OCI-LY7 (cell line): Measurements from ENCODE around the gene CEP70. TPM values are rescaled to one million over a fixed set of nuclear protein-coding genes. Genes with fewer than 3 reads are reported as not detected.

Experiments used
- BruUV-seq: library from RNA; stranded (reverse); fragments of 400-500 nt; replicated peaks from 2 replicates; lab custom pipeline; 2021; lab: Mats Ljungman, UMichigan
- CTCF ChIA-PET: fragments of 300-600 bp; sonication (Branson Sonifier 250); formaldehyde crosslinking; loops from one replicate; lab custom pipeline; 2022; ENCODE audit warnings: antibody characterized with exemption; ENCODE audit not compliant: unreplicated experiment; lab: Charles Lee
- POLR2A ChIA-PET: fragments of 300-600 bp; sonication (Branson Sonifier 250); formaldehyde crosslinking; loops from one replicate; lab custom pipeline; 2022; ENCODE audit warnings: antibody characterized with exemption; lab: Charles Lee
- DNase-seq: peaks from one replicate; pipeline ENCODE4 v3.0.0-alpha.2; 2015; ENCODE audit warnings: low spot score
- H2AFZ ChIP-seq: fragments of 200-600 bp; sonication (generic), shearing (Covaris generic); 2 replicates; pipeline ENCODE4 v1.6.1; 2014; ENCODE audit warnings: mild to moderate bottlenecking, antibody characterized with exemption, low read length, moderate library complexity
- H3K27ac ChIP-seq: fragments of 200-600 bp; sonication (generic); 2 replicates; pipeline ENCODE4 v1.5.1; 2014; ENCODE audit warnings: mixed run types, low read depth, mild to moderate bottlenecking, moderate library complexity, low read length, inconsistent platforms; ENCODE audit not compliant: poor library complexity, severe bottlenecking
- H3K36me3 ChIP-seq: fragments of 200-600 bp; sonication (generic); 2 replicates; pipeline ENCODE4 v1.6.1; 2014; ENCODE audit warnings: mild to moderate bottlenecking, antibody characterized with exemption, low read length, moderate library complexity, mixed read lengths; ENCODE audit not compliant: insufficient read depth
- H3K4me1 ChIP-seq: fragments of 200-600 bp; sonication (generic); 2 replicates; pipeline ENCODE4 v1.5.1; 2014; ENCODE audit warnings: mild to moderate bottlenecking, low read length; ENCODE audit not compliant: insufficient read depth, poor library complexity, severe bottlenecking
- H3K4me2 ChIP-seq: fragments of 200-600 bp; sonication (generic); 2 replicates; pipeline ENCODE4 v1.6.1; 2014; ENCODE audit warnings: mild to moderate bottlenecking, low read length
- H3K4me3 ChIP-seq: fragments of 200-600 bp; sonication (generic); 2 replicates; pipeline ENCODE4 v1.5.1; 2014; ENCODE audit warnings: mild to moderate bottlenecking, low read depth, low read length; ENCODE audit not compliant: poor library complexity, severe bottlenecking
- H3K79me2 ChIP-seq: fragments of 200-600 bp; sonication (generic); 2 replicates; pipeline ENCODE4 v1.6.1; 2016; ENCODE audit warnings: low read depth, mild to moderate bottlenecking, low read length, moderate library complexity, mixed read lengths; ENCODE audit not compliant: insufficient read depth
- H3K9me2 ChIP-seq: fragments of 200-600 bp; sonication (generic); 2 replicates; pipeline ENCODE4 v1.6.1; 2016; ENCODE audit warnings: mild to moderate bottlenecking, low read length, mixed read lengths; ENCODE audit not compliant: insufficient read depth
- H3K9me3 ChIP-seq: fragments of 200-600 bp; sonication (generic); 2 replicates; pipeline ENCODE4 v1.6.1; 2014; ENCODE audit warnings: mild to moderate bottlenecking, mixed run types, low read length, mixed read lengths
- H4K20me1 ChIP-seq: fragments of 200-600 bp; sonication (generic); 2 replicates; pipeline ENCODE4 v1.6.1; 2014; ENCODE audit warnings: mild to moderate bottlenecking, antibody characterized with exemption, low read length, moderate library complexity, mixed read lengths; ENCODE audit not compliant: insufficient read depth
- EZH2phosphoT487 ChIP-seq: fragments of 200-600 bp; sonication (generic); IDR thresholded peaks from 2 replicates; pipeline ENCODE4 v1.6.1; 2018; ENCODE audit warnings: low read depth, borderline replicate concordance, mild to moderate bottlenecking, mixed run types, antibody characterized with exemption, low read length, moderate library complexity, mixed read lengths
- intact Hi-C: fragments of 100-400 bp; cut with micrococcal nuclease; formaldehyde crosslinking; loops from one replicate; pipeline ENCODE4 v1.10.0; 2022; ENCODE audit not compliant: unreplicated experiment
- total RNA-seq, 2 experiments: library from RNA; depleted of rRNA in 1 of 2; stranded (reverse); fragments of >200 nt in 1 of 2; shearing (Covaris generic) in 1 of 2; gene quantifications; 2 replicates each; pipeline ENCODE4 v1.2.3, GENCODE V29; 2014 to 2022
- TF ChIP-seq, protein P1 (sequence below): fragments of 200-600 bp; sonication (generic); conservative IDR thresholded peaks from 2 replicates; pipeline ENCODE4 v1.5.1; 2014; ENCODE audit warnings: mild to moderate bottlenecking, antibody characterized with exemption, low read length, moderate library complexity, mixed read lengths

CEP70 gene
- total RNA-seq, 2 experiments from 2014 or later: 29.2 to 32.3 TPM

DNA sequence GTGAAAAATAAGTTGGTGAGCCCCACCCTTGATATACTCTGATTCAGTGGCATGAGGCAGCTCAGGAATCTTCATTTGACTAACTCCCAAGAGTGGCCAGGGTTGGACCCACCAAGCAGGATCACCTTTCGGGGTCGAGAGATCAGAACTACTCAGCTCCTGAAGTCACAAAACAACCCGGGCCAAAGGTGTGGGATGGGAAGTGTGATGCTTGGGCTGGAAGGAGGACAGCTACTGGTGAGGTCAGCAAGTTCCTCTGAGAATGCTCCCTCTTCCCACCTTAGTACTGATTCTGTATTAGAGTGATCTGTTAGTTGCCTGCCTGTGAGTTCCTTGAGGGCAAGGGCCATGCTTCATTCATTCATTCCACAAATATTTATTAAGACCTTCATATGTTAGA is 144.6 kb downstream of the CEP70 start:
- no peaks in the 10 kb centered on the region for H4K20me1 ChIP-seq
- no peaks in the 10 kb centered on the region for H3K9me3 ChIP-seq
- H3K79me2 ChIP-seq: no peaks in the 10 kb centered on the region
- ChIA-PET POLR2A (no interaction called here), CTCF (no interaction called here)
- DNase-seq: no peak
- BruUV-seq: no TSS peak
- no peak overlapping the region for H3K27ac ChIP-seq
- no peaks in the 10 kb centered on the region for H3K36me3 ChIP-seq
- H3K4me2 ChIP-seq: no peak overlapping the region
- no peaks in the 10 kb centered on the region for H3K9me2 ChIP-seq
- intact Hi-C loops: no loop called here
- H3K4me3 ChIP-seq: no peak overlapping the region
- no peak overlapping the region for H2AFZ ChIP-seq
- H3K4me1 ChIP-seq: no peaks in the 10 kb centered on the region
- TF ChIP-seq, protein P1, sequence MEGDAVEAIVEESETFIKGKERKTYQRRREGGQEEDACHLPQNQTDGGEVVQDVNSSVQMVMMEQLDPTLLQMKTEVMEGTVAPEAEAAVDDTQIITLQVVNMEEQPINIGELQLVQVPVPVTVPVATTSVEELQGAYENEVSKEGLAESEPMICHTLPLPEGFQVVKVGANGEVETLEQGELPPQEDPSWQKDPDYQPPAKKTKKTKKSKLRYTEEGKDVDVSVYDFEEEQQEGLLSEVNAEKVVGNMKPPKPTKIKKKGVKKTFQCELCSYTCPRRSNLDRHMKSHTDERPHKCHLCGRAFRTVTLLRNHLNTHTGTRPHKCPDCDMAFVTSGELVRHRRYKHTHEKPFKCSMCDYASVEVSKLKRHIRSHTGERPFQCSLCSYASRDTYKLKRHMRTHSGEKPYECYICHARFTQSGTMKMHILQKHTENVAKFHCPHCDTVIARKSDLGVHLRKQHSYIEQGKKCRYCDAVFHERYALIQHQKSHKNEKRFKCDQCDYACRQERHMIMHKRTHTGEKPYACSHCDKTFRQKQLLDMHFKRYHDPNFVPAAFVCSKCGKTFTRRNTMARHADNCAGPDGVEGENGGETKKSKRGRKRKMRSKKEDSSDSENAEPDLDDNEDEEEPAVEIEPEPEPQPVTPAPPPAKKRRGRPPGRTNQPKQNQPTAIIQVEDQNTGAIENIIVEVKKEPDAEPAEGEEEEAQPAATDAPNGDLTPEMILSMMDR: no peak
- TF ChIP-seq EZH2phosphoT487: no peak

DNA sequence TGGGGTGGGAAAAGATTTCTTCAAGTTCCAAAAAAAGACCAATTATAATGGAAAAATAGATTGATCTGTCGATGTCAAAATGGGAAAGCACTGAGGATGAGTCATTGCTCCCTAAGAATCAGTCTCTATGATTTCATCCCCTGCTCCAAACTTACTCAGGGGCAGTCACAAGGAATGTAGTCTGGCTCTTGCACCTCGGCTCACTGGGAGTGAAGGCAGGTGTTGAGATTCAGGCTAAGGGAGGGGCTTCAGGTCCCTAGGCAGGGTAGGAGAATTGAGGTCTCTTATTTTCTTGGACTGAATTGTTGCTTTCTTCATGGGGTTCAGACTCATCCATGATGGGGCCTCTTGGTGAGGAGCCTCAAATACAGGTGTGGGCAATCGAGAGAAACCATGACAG is 145.4 kb downstream of the CEP70 start:
- ChIA-PET CTCF (no interaction called here), POLR2A (no interaction called here)
- H3K9me2 ChIP-seq: no peaks in the 10 kb centered on the region
- no peak overlapping the region for H2AFZ ChIP-seq
- no peak overlapping the region for H3K4me2 ChIP-seq
- BruUV-seq: no TSS peak
- no peak overlapping the region for H3K27ac ChIP-seq
- H3K36me3 ChIP-seq: no peaks in the 10 kb centered on the region
- no peaks in the 10 kb centered on the region for H3K79me2 ChIP-seq
- H4K20me1 ChIP-seq: no peaks in the 10 kb centered on the region
- H3K4me1 ChIP-seq: no peaks in the 10 kb centered on the region
- TF ChIP-seq, protein P1: no peak
- no peak for TF ChIP-seq EZH2phosphoT487
- no peaks in the 10 kb centered on the region for H3K9me3 ChIP-seq
- H3K4me3 ChIP-seq: no peak overlapping the region
- DNase-seq: no peak
- intact Hi-C loops: no loop called here

DNA sequence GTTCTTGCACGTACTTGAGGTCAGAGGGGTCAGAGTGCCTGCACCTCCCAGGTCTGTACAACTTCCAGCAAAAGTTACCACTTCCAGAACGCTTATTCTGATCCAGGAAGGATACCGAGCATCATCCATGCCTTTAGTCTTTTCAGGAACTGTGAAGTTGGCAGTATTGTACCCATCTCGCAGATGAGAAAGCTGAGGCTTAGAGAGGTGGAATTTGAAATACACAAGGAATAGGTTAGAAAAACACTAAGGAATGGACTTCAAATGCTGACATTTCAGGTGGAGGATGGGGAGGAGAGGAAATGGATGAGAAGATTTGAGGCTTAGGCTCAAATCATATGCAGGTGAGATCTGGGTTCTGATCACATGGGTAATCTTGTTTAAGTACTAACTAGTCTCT is 148.4 kb downstream of the CEP70 start:
- no peak overlapping the region for H3K4me2 ChIP-seq
- H3K9me3 ChIP-seq: no peaks in the 10 kb centered on the region
- CTCF ChIA-PET: no interaction called here
- POLR2A ChIA-PET: no interaction called here
- no peaks in the 10 kb centered on the region for H3K9me2 ChIP-seq
- no TSS peak for BruUV-seq
- no peak for DNase-seq
- H3K79me2 ChIP-seq: no peaks in the 10 kb centered on the region
- H3K4me1 ChIP-seq: no peaks in the 10 kb centered on the region
- no peak overlapping the region for H3K27ac ChIP-seq
- no peak overlapping the region for H2AFZ ChIP-seq
- intact Hi-C loops: no loop called here
- no peak for TF ChIP-seq EZH2phosphoT487
- TF ChIP-seq, protein P1: no peak
- H3K4me3 ChIP-seq: no peak overlapping the region
- H3K36me3 ChIP-seq: no peaks in the 10 kb centered on the region
- H4K20me1 ChIP-seq: no peaks in the 10 kb centered on the region
